NCI-H2107 (cell line): ENCODE results near the gene XPNPEP2.

ENCODE experiments used
- DNase-seq: peaks from one replicate; lab custom pipeline; 2025; lab: John Stamatoyannopoulos, UW

XPNPEP2 gene

GRCh38 chrX:129800186-129800585 lies 61.4 kb downstream of the XPNPEP2 start:
- DNase-seq, result no peak

- DNase-seq, result no peak
These were observed 64.1 kb downstream of the XPNPEP2 start for GRCh38 chrX:129802863-129803262.

- DNase-seq, result no peak
These were observed 66.0 kb downstream of the XPNPEP2 start for GRCh38 chrX:129804806-129805205.

DNA sequence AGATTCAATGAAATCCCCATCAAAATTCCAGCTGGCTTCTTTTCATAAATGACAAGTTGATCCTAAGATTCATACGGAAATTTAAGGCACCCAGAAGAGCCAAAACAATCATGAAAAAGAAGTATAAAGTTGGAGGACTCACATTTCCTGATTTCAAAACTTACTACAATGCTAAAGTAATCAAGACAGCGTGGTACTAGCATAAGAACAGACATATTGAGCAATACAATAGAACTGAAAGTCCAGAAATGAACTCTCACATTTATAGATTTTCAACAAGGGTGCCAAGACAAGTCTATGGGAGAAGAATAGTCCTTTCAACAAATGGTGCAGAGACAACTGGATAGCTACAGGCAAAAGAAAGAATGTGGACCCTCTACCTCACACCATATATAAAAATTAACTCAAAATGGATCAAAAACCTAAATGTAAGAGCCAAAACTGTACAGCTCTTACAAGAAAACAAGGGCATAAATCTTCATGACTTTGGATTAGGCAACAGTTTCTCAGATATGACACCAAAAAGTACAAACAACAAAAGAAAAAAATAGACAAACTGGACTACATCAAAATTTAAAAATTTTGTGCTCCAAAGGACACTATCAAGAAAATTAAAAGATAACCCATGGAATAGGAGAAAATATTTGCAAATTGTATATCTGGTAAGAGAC lies 69.5 kb downstream of the XPNPEP2 start:
- DNase-seq, result no peak

DNA sequence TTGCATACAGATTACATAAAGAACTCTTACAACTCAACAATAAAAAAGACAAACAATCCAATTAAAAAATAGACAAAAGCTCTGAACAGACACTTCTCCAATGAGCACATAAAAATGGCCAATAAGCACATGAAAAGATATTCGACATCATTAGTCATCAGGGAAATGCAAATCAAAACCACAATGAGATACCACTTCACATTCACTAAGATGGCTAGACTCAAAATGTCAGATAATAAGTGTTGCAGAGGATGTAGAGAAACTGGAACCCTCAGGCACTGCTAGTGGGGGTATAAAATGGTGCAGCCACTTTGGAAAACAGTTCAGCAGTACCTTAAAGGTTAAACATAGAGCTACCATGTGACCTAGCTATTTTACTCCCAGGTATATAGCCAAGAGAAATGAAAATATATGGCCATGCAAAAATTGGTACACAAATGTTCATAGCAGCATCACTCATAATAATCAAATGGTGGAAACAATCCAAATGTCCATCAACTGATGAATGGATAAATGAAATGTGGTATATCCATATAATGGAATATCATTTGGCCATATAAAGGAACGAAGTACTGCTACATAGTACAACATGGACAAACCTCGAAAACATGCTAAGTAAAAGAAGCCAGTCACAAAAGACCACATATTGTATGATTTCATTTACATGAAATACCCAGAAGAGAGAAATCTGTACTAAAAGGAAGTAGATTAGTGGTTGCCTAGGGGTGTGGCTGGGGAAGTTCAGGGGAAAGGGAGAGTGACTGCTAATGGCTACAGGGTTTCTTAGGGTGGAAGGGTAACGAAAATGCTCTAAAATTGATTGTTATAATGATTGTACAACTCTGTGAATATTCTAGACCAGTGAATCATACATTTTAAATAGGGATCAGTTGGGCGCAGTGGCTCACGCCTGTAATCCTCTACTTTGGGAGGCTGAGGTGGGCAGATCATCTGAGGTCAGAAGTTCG lies 70.3 kb downstream of the XPNPEP2 start:
- no peak for DNase-seq

- DNase-seq, result no peak
These were observed 75.0 kb downstream of the XPNPEP2 start for GRCh38 chrX:129813662-129814368.

DNA sequence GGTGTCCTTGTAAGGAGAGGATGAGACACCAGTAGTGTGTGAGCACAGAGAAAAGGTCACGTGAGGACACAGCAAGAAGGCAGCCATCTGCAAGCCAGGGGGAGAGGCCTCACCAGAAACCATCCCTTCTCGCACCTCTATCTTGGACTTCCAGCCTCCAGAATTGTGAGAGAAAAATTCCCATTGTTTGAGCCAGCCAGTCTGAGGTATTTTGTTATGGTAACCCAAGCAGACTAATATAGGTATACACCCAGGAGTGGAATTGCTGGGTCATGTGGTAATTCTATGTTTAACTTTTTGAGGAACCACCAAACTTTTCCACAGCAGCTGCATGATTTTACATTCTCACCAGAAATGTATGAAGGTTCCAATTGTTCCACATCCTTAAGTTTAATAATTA lies 79.3 kb downstream of the XPNPEP2 start:
- no peak for DNase-seq
